ENCODE data around the gene RPS23. TPM values are rescaled to one million over a fixed set of nuclear protein-coding genes. Genes with fewer than 3 reads are reported as not detected.
"Not testable (repeated sequence)": the region's sequence is repeated elsewhere in the genome, so short reads cannot be mapped to it uniquely, and the experiment has no call there.

RPS23 gene
- total RNA-seq, 1 donor from 2014 or later = 4,820 TPM

GRCh38 chr5:82277613-82277986, 554 bp downstream of the RPS23 start:
- no peak for DNase-seq (ENCODE audit: low read depth)
- peak overlapping the region; percentile 97 for H3K4me3 ChIP-seq (ENCODE audit: low read depth, low read length)
- no peak for TF ChIP-seq CTCF (conservative IDR thresholded peaks at IDR 0.05; ENCODE audit: low read depth, low read length)

- H3K4me3 ChIP-seq (ENCODE audit: low read depth, low read length) = peak overlapping the region; percentile 97
- no peak for DNase-seq (ENCODE audit: low read depth)
- TF ChIP-seq CTCF (conservative IDR thresholded peaks at IDR 0.05; ENCODE audit: low read depth, low read length) = no peak
Observed at GRCh38 chr5:82276800-82277612, 1.1 kb downstream of the RPS23 start.

DNA sequence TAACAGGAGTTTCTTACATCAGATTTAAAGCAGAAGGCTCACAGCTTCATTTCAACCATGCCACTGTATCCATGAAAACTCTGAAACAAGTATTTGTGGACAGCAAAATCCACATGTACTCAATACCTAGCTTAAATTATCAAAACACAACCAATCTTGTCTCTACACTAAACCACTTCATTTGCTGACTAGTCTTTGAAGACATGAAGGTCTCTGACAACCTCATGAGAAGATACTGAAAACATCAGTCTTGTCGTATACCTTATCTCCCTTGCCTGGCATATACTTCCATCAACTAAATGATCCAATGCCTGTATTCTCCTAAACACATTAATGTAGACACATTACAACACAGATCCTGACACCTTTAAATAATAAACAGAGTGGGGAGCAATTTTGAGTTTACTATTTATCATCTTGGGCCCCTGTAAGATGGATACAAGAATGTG, 2.9 kb downstream of the RPS23 start:
- H3K4me3 ChIP-seq (ENCODE audit: low read depth, low read length) = no peak overlapping the region
- DNase-seq (ENCODE audit: low read depth) = no peak

GRCh38 chr5:82274343-82275211, 3.6 kb downstream of the RPS23 start:
- TF ChIP-seq CTCF (conservative IDR thresholded peaks at IDR 0.05; ENCODE audit: low read depth, low read length) = no peak
- no peak for DNase-seq (ENCODE audit: low read depth)
- H3K4me3 ChIP-seq (ENCODE audit: low read depth, low read length) = no peak overlapping the region

More for the DNA sequence above, 2.9 kb downstream of the RPS23 start:
- no peak for TF ChIP-seq CTCF (conservative IDR thresholded peaks at IDR 0.05; ENCODE audit: low read depth, low read length)

DNA sequence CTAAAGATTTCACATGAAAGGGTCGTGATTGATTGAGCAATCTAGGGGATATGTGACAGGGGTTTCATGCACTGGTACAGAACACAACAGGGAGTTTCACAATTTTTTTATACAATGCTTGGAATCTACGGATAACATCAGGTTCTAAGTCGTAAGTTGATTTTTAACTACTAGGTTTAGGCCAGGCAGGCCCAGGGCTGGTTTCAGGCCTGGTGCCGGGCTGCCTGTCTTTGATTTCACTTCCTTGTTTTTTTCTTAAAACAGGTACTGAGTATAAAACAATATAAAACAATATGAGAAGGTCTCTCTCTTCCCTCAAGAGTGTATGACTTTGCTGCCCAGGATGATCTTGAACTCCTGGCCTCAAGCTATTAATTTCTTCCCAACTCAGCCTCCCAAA, 4.7 kb downstream of the RPS23 start:
- not testable (repeated sequence) for H3K4me3 ChIP-seq (ENCODE audit: low read depth, low read length); DNase-seq (ENCODE audit: low read depth)

GRCh38 chr5:82272571-82273356, 5.4 kb downstream of the RPS23 start:
- not testable (repeated sequence) for DNase-seq (ENCODE audit: low read depth); H3K4me3 ChIP-seq (ENCODE audit: low read depth, low read length)

GRCh38 chr5:82269363-82269762, 8.8 kb downstream of the RPS23 start:
- DNase-seq (ENCODE audit: low read depth); H3K4me3 ChIP-seq (ENCODE audit: low read depth, low read length): not testable (repeated sequence)

DNA sequence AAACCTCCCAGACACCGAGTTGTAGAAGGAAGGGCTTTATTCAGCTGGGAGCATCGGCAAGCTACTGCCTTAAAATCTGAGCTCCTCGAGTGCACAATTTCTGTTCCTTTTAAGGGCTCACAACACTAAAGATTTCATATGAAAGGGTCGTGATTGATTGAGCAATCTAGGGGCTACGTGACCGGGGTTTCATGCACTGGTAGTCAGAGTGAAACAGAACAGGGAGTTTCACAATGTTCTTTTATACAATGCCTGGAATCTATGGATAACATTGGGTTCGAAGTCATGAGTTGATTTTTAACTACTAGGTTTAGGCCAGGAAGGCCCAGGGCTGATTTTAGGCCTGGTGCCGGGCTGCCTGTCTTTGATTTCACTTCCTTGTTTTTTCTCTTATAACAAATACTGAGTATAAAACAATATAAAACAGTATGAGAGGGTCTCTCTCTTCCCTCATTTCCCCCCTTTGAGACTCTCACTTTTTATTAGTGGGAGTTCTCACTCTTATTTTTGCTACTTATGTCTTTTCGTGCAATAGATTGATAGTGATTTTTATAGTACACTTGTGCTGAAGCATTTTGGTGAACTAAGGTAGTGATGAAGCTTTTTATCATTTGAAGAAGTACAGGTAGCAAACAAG, 10.7 kb downstream of the RPS23 start:
- not testable (repeated sequence) for DNase-seq (ENCODE audit: low read depth); H3K4me3 ChIP-seq (ENCODE audit: low read depth, low read length)
